Measurements from ENCODE around the gene C12orf60. TPM values are rescaled to one million over a fixed set of nuclear protein-coding genes. Genes with fewer than 3 reads are reported as not detected.

Gene C12orf60
- total RNA-seq, 2 experiments from 2014 or later: 1.4 to 1.5 TPM

GRCh38 chr12:14836336-14837210 is 33.1 kb downstream of the C12orf60 start:
- Mint-ChIP-seq H3K27ac (no peak overlapping the region), H3K36me3 (ENCODE audit: low read depth) (no peaks in the 10 kb centered on the region), H3K9me3 (ENCODE audit: insufficient read depth) (no peaks in the 10 kb centered on the region), H3K4me1 (ENCODE audit: low read depth) (no peaks in the 10 kb centered on the region), H3K4me3 (no peak overlapping the region), H3K27me3 (ENCODE audit: low read depth) (peaks cover 18% of the 10 kb centered on the region)
- ChIA-PET POLR2A (no interaction called here), CTCF (interaction anchor here (0.6 to 1.2 kb wide), 4 partner anchors 8 to 158 kb away, joined by 3 to 4 read pairs (median 3); no protein-coding TSS in a partner anchor)
- ATAC-seq: no peak
- DNase-seq: no peak

- CTCF ChIA-PET: interaction anchor here (0.8 kb wide), 1 partner anchor 10 kb away, joined by 3 read pairs; no protein-coding TSS in a partner anchor
- Mint-ChIP-seq H3K36me3 (ENCODE audit: low read depth) (no peaks in the 10 kb centered on the region), H3K27me3 (ENCODE audit: low read depth) (peaks cover 11% of the 10 kb centered on the region), H3K27ac (no peak overlapping the region), H3K4me3 (no peak overlapping the region), H3K4me1 (ENCODE audit: low read depth) (no peaks in the 10 kb centered on the region), H3K9me3 (ENCODE audit: insufficient read depth) (no peaks in the 10 kb centered on the region)
- POLR2A ChIA-PET: no interaction called here
- DNase-seq (no peak), ATAC-seq (no peak)
Observed at GRCh38 chr12:14839262-14839661, 35.8 kb downstream of the C12orf60 start.

- ChIA-PET POLR2A (no interaction called here), CTCF (interaction anchor here (0.7 to 1.6 kb wide), 2 partner anchors 9 to 12 kb away, joined by 3 to 4 read pairs; no protein-coding TSS in a partner anchor)
- Mint-ChIP-seq H3K27ac (no peak overlapping the region), H3K36me3 (ENCODE audit: low read depth) (no peaks in the 10 kb centered on the region), H3K27me3 (ENCODE audit: low read depth) (peaks cover 9% of the 10 kb centered on the region), H3K4me1 (ENCODE audit: low read depth) (no peaks in the 10 kb centered on the region), H3K4me3 (no peak overlapping the region), H3K9me3 (ENCODE audit: insufficient read depth) (no peaks in the 10 kb centered on the region)
- DNase-seq (no peak), ATAC-seq (no peak)
Observed at GRCh38 chr12:14840616-14841015, 37.1 kb downstream of the C12orf60 start.

GRCh38 chr12:14841761-14842160 is 38.3 kb downstream of the C12orf60 start:
- Mint-ChIP-seq H3K36me3 (ENCODE audit: low read depth) (no peaks in the 10 kb centered on the region), H3K4me1 (ENCODE audit: low read depth) (peaks cover 4% of the 10 kb centered on the region), H3K27me3 (ENCODE audit: low read depth) (peaks cover 5% of the 10 kb centered on the region), H3K4me3 (no peak overlapping the region), H3K9me3 (ENCODE audit: insufficient read depth) (no peaks in the 10 kb centered on the region), H3K27ac (no peak overlapping the region)
- ChIA-PET CTCF (interaction anchor here (1.6 to 1.9 kb wide), 2 partner anchors 13 to 154 kb away, joined by 4 to 7 read pairs; no protein-coding TSS in a partner anchor), POLR2A (no interaction called here)
- DNase-seq: no peak
- ATAC-seq: no peak

DNA sequence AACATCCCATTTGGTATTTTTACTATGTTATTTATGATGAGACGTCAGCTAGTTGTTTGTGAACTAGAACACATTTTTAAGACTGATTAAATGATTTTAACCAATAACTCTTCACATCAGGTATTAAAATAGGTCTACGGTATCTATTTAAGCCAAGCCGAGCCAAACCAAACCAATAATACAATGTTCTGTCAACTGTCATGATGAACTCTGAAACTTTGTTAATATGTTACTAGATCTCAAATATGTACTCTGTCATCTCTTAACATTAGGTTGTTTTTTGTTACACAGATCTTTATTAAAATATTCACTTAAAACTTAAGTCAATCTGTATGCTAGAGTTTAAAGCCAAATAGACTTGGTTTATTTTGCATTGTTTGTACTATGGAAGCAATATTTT is 38.8 kb downstream of the C12orf60 start:
- Mint-ChIP-seq H3K4me1 (ENCODE audit: low read depth) (peaks cover 4% of the 10 kb centered on the region), H3K27me3 (ENCODE audit: low read depth) (peaks cover 5% of the 10 kb centered on the region), H3K27ac (no peak overlapping the region), H3K9me3 (ENCODE audit: insufficient read depth) (no peaks in the 10 kb centered on the region), H3K4me3 (no peak overlapping the region), H3K36me3 (ENCODE audit: low read depth) (no peaks in the 10 kb centered on the region)
- ChIA-PET CTCF (interaction anchor here (1.6 to 1.9 kb wide), 2 partner anchors 14 to 153 kb away, joined by 4 to 7 read pairs; no protein-coding TSS in a partner anchor), POLR2A (no interaction called here)
- no peak for ATAC-seq
- DNase-seq: no peak

DNA sequence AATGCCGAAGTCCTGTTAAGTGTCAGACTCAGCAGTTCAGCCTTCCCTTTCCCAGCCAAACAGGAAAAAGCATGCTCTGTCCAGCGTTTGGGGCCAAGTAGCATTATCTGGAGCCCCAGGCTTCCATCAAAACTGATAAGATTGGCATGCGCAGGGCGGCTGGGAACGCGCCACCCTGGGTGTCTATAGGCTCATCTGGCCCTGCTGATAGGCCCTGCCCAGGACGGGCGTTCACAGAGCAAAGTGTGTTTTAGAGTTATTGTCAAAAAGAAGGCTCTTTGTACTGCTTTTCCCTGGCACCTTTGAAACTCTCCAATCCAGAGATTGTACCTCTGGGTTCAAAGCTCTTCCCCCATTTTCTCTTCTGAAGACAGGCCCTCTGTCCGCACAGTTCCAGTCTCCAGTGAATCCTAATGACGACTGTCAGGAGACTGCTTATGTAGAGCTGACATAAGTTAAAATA is 40.0 kb downstream of the C12orf60 start, which contains the start of gene ART4:
Gene ART4, minus strand, starts transcription at position 102 of the 463 bp plus-strand sequence. CDS start 413 bp downstream, outside the sequence.
- ChIA-PET POLR2A (no interaction called here), CTCF (interaction anchor here (1.9 kb wide), 1 partner anchor 152 kb away, joined by 7 read pairs; no protein-coding TSS in a partner anchor)
- no peak within 1 kb of the TSS for H3K4me3 Mint-ChIP-seq
- H3K36me3 Mint-ChIP-seq (ENCODE audit: low read depth): no peaks in the 10 kb centered on the region
- ATAC-seq (no peak), DNase-seq (no peak)
- no peaks in the 10 kb centered on the region for H3K9me3 Mint-ChIP-seq (ENCODE audit: insufficient read depth)
- no peak within 1 kb of the TSS for H3K27ac Mint-ChIP-seq
- peaks cover 4% of the 10 kb centered on the region for H3K4me1 Mint-ChIP-seq (ENCODE audit: low read depth)
- H3K27me3 Mint-ChIP-seq (ENCODE audit: low read depth): peaks cover 5% of the 10 kb centered on the region

- H3K27ac Mint-ChIP-seq: no peak overlapping the region
- CTCF ChIA-PET: interaction anchor here (0.8 to 6.7 kb wide), 5 partner anchors 8 to 377 kb away, joined by 3 to 89 read pairs (median 6); partner anchors contain the start of gene RERG
- POLR2A ChIA-PET: no interaction called here
Observed at GRCh38 chr12:14844401-14844800, 40.9 kb downstream of the C12orf60 start.

GRCh38 chr12:14845350-14845750 is 41.9 kb downstream of the C12orf60 start:
- POLR2A ChIA-PET: interaction anchor here (0.6 kb wide), 1 partner anchor 157 kb away, joined by 3 read pairs; no protein-coding TSS in a partner anchor
- Mint-ChIP-seq H3K4me3 (no peak overlapping the region), H3K9me3 (ENCODE audit: insufficient read depth) (no peaks in the 10 kb centered on the region), H3K4me1 (ENCODE audit: low read depth) (peaks cover 4% of the 10 kb centered on the region), H3K27me3 (ENCODE audit: low read depth) (no peaks in the 10 kb centered on the region), H3K27ac (peak overlapping the region; percentile 0), H3K36me3 (ENCODE audit: low read depth) (no peaks in the 10 kb centered on the region)
- DNase-seq (peak; percentile 61), ATAC-seq (peak; percentile 53)
- CTCF ChIA-PET: interaction anchor here (0.6 to 6.7 kb wide), 18 partner anchors 8 to 376 kb away, joined by 3 to 89 read pairs (median 3); partner anchors contain the start of gene RERG

More at GRCh38 chr12:14844401-14844800, 40.9 kb downstream of the C12orf60 start:
- ATAC-seq (no peak), DNase-seq (no peak)
- no peak overlapping the region for H3K4me3 Mint-ChIP-seq
- H3K36me3 Mint-ChIP-seq (ENCODE audit: low read depth): no peaks in the 10 kb centered on the region
- H3K4me1 Mint-ChIP-seq (ENCODE audit: low read depth): peaks cover 4% of the 10 kb centered on the region
- H3K9me3 Mint-ChIP-seq (ENCODE audit: insufficient read depth): no peaks in the 10 kb centered on the region
- H3K27me3 Mint-ChIP-seq (ENCODE audit: low read depth): peaks cover 4% of the 10 kb centered on the region

DNA sequence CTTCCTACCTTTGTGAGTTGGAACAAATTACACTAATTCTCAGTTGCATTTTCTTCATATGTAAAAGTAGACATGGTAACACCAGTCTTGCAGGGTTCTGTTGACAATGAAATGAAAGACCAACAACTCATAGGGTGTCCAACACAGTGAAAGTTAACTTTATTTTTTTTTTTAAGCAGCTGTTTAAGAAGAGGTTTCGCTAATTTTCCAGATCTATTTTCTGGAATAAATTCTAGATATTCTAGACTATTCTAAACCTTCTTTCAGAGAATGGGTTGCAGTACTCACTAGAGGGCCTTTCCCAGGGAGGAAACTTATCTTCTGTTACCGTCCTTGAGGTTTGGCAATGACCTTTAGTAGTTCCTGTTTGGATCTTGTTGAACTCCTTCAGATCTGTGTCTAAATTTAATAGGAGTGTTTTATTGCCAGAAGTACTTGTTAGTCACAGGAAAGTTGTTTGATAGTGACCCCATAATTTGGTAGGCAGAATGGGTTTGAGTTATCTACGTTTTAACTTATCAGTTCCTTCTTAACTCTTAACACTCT is 42.6 kb downstream of the C12orf60 start:
- H3K27me3 Mint-ChIP-seq (ENCODE audit: low read depth): no peaks in the 10 kb centered on the region
- DNase-seq: no peak
- POLR2A ChIA-PET: interaction anchor here (0.6 kb wide), 1 partner anchor 157 kb away, joined by 3 read pairs; no protein-coding TSS in a partner anchor
- no peak overlapping the region for H3K4me3 Mint-ChIP-seq
- H3K27ac Mint-ChIP-seq: no peak overlapping the region
- CTCF ChIA-PET: interaction anchor here (0.6 to 6.7 kb wide), 20 partner anchors 9 to 375 kb away, joined by 3 to 89 read pairs (median 3); partner anchors contain the start of genes ERP27 and RERG
- no peaks in the 10 kb centered on the region for H3K36me3 Mint-ChIP-seq (ENCODE audit: low read depth)
- ATAC-seq: no peak
- H3K4me1 Mint-ChIP-seq (ENCODE audit: low read depth): peaks cover 4% of the 10 kb centered on the region
- H3K9me3 Mint-ChIP-seq (ENCODE audit: insufficient read depth): no peaks in the 10 kb centered on the region

GRCh38 chr12:14846876-14847580 is 43.6 kb downstream of the C12orf60 start:
- CTCF ChIA-PET: interaction anchor here (0.8 to 6.7 kb wide), 14 partner anchors 9 to 374 kb away, joined by 3 to 89 read pairs (median 3); partner anchors contain the start of genes ERP27 and RERG
- no peak overlapping the region for H3K27ac Mint-ChIP-seq
- peaks cover 4% of the 10 kb centered on the region for H3K4me1 Mint-ChIP-seq (ENCODE audit: low read depth)
- no peaks in the 10 kb centered on the region for H3K27me3 Mint-ChIP-seq (ENCODE audit: low read depth)
- ATAC-seq (no peak), DNase-seq (no peak)
- no peak overlapping the region for H3K4me3 Mint-ChIP-seq
- no peaks in the 10 kb centered on the region for H3K9me3 Mint-ChIP-seq (ENCODE audit: insufficient read depth)
- POLR2A ChIA-PET: no interaction called here
- no peaks in the 10 kb centered on the region for H3K36me3 Mint-ChIP-seq (ENCODE audit: low read depth)

- Mint-ChIP-seq H3K27me3 (ENCODE audit: low read depth) (no peaks in the 10 kb centered on the region), H3K27ac (no peak overlapping the region), H3K9me3 (ENCODE audit: insufficient read depth) (no peaks in the 10 kb centered on the region), H3K4me1 (ENCODE audit: low read depth) (peaks cover 4% of the 10 kb centered on the region), H3K4me3 (no peak overlapping the region), H3K36me3 (ENCODE audit: low read depth) (no peaks in the 10 kb centered on the region)
- no peak for DNase-seq
- POLR2A ChIA-PET: no interaction called here
- ATAC-seq: no peak
- CTCF ChIA-PET: interaction anchor here (0.7 to 6.7 kb wide), 5 partner anchors 9 to 420 kb away, joined by 3 to 89 read pairs (median 3); no protein-coding TSS in a partner anchor
Observed at GRCh38 chr12:14849661-14850060, 46.2 kb downstream of the C12orf60 start.
